Left renal cortex interstitium (tissue), 4 donors: ENCODE measurements around the gene PANK1. TPM values are rescaled to one million over a fixed set of nuclear protein-coding genes. Genes with fewer than 3 reads are reported as not detected.
"Not testable (repeated sequence)": the region's sequence is repeated elsewhere in the genome, so short reads cannot be mapped to it uniquely, and the experiment has no call there.

Experiments used
- DNase-seq, 4 donors: peaks; one replicate each; pipeline ENCODE4 v3.0.0-alpha.2; 2013; ENCODE audit warnings: low read depth in 4 of 4, low spot score in 2 of 4, missing footprints in 1 of 4
- polyA plus RNA-seq, 4 donors: library from polyadenylated mRNA; unstranded; fragments of 120-200 nt; gene quantifications; one replicate each; pipeline ENCODE4 v1.2.1, GENCODE V29; 2013; ENCODE audit not compliant: insufficient read length in 4 of 4

Gene PANK1
- polyA plus RNA-seq, 4 donors, result 42.5 to 54.0 (median 46.1) TPM

- DNase-seq, result no peak
Observed at GRCh38 chr10:89622151-89622550, 22.9 kb downstream of the PANK1 start.

GRCh38 chr10:89621438-89621837 lies 23.6 kb downstream of the PANK1 start:
- no peak for DNase-seq

DNA sequence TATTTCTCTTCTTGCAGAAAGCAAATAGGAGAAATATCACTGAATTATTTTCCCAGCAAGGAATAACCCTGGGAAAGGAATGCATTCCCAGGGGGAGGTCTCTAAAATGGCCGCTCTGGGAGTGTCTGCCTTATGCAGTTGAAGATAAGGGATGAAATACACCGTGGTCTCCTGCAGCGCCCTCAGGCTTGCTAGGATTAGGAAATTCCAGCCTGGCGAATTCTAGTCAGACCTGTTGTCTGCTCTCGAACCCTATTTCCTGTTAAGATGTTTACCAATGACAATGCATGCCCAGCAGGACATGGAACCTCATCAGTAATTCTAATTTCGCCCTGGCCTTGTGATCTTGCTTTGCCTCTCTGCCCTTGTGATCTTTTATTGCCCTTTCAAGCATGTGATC lies 24.7 kb downstream of the PANK1 start:
- DNase-seq, result not testable (repeated sequence)

GRCh38 chr10:89615824-89616223 lies 29.2 kb downstream of the PANK1 start:
- DNase-seq, result no peak

DNA sequence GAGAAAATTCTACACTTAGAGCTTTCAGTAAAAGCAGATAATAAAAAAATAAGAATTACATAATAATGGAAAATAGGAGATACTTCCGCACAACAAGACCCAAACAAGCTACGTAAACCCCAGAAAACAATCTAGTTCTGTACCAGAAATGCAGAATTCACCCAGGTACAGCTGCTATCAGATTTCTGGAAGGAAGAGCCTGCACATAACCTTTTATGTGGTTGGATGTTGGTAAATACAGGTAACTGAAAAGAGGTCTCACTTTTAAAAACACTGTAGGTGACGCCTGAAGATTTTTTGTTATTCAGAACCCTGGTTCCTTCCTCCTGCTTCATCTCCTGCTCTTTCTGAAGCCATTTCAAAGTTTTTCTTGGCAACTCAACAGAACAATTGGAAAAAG lies 29.9 kb downstream of the PANK1 start:
- DNase-seq, result no peak

GRCh38 chr10:89613582-89613981 lies 31.5 kb downstream of the PANK1 start:
- no peak for DNase-seq

DNA sequence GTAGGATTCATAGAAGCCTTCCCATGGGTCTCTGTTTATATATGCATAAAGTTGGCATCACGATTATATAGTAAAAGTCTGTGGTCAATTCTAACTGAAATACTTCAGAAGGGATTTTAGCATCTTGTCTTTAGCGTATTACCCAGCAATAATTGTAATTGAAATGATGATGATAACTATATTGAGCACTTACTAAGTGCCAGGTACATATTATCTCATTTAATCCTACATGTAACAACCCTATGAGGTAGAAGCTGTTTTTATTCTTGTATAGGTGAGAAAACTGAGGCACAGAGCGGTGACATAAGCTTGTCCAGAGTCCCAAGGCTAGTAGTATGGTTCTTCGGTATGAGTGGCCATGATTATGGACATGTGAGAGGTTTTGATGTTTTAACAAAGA lies 33.8 kb downstream of the PANK1 start:
- no peak for DNase-seq

DNA sequence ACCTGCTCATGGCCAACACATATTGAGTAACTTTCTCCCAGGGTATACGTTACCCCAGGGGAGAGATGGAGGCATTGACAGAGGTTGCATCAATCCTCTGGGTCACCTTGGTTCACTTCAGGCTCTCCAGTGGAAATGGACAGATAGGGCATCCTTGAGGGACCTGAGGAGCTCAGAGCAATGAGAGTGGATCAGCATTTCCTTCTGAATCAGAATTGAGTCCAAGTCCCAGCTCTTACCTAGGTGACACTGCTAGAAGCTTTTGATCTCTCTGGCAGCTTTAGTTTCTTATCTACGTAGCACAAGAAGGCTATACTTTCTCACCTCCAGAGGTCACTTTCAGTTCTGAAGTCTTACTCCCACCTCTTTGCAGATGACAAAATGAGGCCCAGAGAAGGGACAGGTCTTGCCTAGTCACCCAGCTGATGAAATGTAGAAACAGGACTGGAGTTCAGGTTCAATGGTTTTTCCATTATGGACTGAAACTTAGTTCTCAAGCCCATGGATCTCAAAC lies 35.2 kb downstream of the PANK1 start:
- DNase-seq, result no peak

GRCh38 chr10:89604200-89604599 lies 40.8 kb downstream of the PANK1 start:
- no peak for DNase-seq

DNA sequence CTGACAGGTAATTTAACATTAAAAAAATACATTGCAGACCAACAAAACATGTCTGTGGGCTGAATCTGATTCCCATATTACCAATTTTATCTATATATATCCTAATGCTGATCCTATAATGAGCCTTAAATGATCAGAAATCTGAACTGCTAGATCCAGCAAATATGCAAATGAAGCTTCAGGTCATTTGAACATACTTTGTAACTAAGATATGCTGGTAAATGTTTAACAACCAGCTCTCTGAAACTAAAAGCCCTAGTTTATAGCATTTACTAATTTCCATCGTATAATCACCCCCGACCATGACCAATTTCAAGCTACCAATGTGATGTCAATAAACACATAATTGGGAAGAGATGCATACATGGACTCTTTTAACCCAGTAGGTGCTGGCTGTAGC lies 42.1 kb downstream of the PANK1 start:
- no peak for DNase-seq

- DNase-seq, result no peak
Observed at GRCh38 chr10:89601728-89602361, 43.2 kb downstream of the PANK1 start.

GRCh38 chr10:89600041-89600440 lies 45.0 kb downstream of the PANK1 start:
- DNase-seq, result no peak

GRCh38 chr10:89593043-89593442 lies 52.0 kb downstream of the PANK1 start:
- no peak for DNase-seq

- DNase-seq, result no peak
Observed at GRCh38 chr10:89592539-89592938, 52.5 kb downstream of the PANK1 start.

DNA sequence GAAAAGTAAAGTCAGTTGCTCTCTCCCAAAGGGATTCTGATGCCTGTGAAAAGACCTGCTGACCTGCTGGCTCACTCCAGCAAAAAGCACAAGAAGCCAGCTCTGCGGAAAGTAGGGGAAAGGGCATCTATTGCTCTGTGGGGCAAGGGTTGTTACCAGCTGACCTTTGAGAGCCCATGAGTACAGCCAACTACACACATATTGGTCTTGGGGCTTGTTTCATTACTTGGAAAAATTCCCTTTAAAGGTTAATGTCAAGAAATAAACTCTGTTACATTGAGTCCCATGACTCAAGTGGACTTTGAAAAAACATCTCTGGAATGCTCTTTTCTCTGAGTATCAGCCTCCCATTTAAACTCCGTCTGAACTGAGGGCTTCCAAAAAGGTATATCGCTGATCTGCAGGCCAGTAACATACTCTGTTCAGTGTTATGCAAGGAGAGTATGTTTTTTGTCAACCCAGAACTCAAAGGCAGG lies 53.2 kb downstream of the PANK1 start:
- no peak for DNase-seq

GRCh38 chr10:89591111-89591795 lies 53.8 kb downstream of the PANK1 start:
- no peak for DNase-seq

- no peak for DNase-seq
Observed at GRCh38 chr10:89590326-89590725, 54.7 kb downstream of the PANK1 start.

GRCh38 chr10:89589101-89589720 lies 55.8 kb downstream of the PANK1 start:
- DNase-seq, result no peak

- DNase-seq, result no peak
Observed at GRCh38 chr10:89588671-89589070, 56.4 kb downstream of the PANK1 start.

GRCh38 chr10:89582022-89582421 lies 63.0 kb downstream of the PANK1 start:
- no peak for DNase-seq

GRCh38 chr10:89580243-89580642 lies 64.8 kb downstream of the PANK1 start:
- DNase-seq, result no peak

GRCh38 chr10:89576696-89577095 lies 68.3 kb downstream of the PANK1 start:
- no peak for DNase-seq
